Neural progenitor cell (in vitro differentiated cells): Measurements from ENCODE around the gene DNAJB2. TPM values are rescaled to one million over a fixed set of nuclear protein-coding genes. Genes with fewer than 3 reads are reported as not detected.

Experiments used
- DNase-seq: peaks from one replicate; pipeline ENCODE4 v3.0.0-alpha.2; 2016; ENCODE audit warnings: low spot score
- H2AFZ ChIP-seq: fragments of 200-600 bp; sonication (generic); replicated peaks from 2 replicates; pipeline ENCODE4 v1.6.1; 2016; ENCODE audit warnings: antibody characterized with exemption
- H3F3A ChIP-seq: fragments of 200-600 bp; sonication (generic); 2 replicates; pipeline ENCODE4 v1.6.1; 2016; ENCODE audit warnings: antibody characterized with exemption, low read depth
- H3K27ac ChIP-seq: fragments of 200-600 bp; sonication (generic); 2 replicates; pipeline ENCODE4 v1.5.1; 2016; ENCODE audit warnings: mild to moderate bottlenecking
- H3K27me3 ChIP-seq: fragments of 200-600 bp; sonication (generic); 2 replicates; pipeline ENCODE4 v1.6.1; 2016; ENCODE audit warnings: mild to moderate bottlenecking, moderate library complexity
- H3K36me3 ChIP-seq: fragments of 200-600 bp; sonication (generic); 2 replicates; pipeline ENCODE4 v1.5.1; 2016
- H3K4me1 ChIP-seq: fragments of 200-600 bp; sonication (generic); 2 replicates; pipeline ENCODE4 v1.6.1; 2016; ENCODE audit warnings: mixed run types
- H3K4me2 ChIP-seq: fragments of 200-600 bp; sonication (generic); 2 replicates; pipeline ENCODE4 v1.6.1; 2016
- H3K4me3 ChIP-seq: fragments of 200-600 bp; sonication (generic); 2 replicates; pipeline ENCODE4 v1.5.1; 2016
- H3K79me2 ChIP-seq: fragments of 200-600 bp; sonication (generic); 2 replicates; pipeline ENCODE4 v1.6.1; 2016; ENCODE audit warnings: low read depth
- H3K9ac ChIP-seq: fragments of 200-600 bp; sonication (generic); 2 replicates; pipeline ENCODE4 v1.6.1; 2016
- H3K9me3 ChIP-seq: fragments of 200-600 bp; sonication (generic); 2 replicates; pipeline ENCODE4 v1.5.1; 2016; ENCODE audit warnings: low read depth
- H4K20me1 ChIP-seq: fragments of 200-600 bp; sonication (generic); 2 replicates; pipeline ENCODE4 v1.6.1; 2016; ENCODE audit warnings: low read depth
- H3K27ac Mint-ChIP-seq: 3 replicates; pipeline ENCODE4 v1.8.0; 2021; ENCODE audit warnings: mixed read lengths
- H3K27me3 Mint-ChIP-seq: 2 replicates; pipeline ENCODE4 v1.8.0; 2022; ENCODE audit warnings: low read depth, mild to moderate bottlenecking, inconsistent platforms, moderate library complexity, mixed read lengths; ENCODE audit not compliant: insufficient read depth
- H3K36me3 Mint-ChIP-seq: 3 replicates; pipeline ENCODE4 v1.8.0; 2021; ENCODE audit warnings: mixed read lengths
- H3K4me1 Mint-ChIP-seq: 3 replicates; pipeline ENCODE4 v1.8.0; 2021; ENCODE audit warnings: mixed read lengths
- H3K4me3 Mint-ChIP-seq: 3 replicates; pipeline ENCODE4 v1.8.0; 2021; ENCODE audit warnings: mild to moderate bottlenecking, moderate library complexity, mixed read lengths
- H3K9me3 Mint-ChIP-seq: 3 replicates; pipeline ENCODE4 v1.8.0; 2020; ENCODE audit warnings: mixed read lengths
- CTCF ChIP-seq: fragments of 200-600 bp; sonication (generic); IDR thresholded peaks from 2 replicates; pipeline ENCODE4 v1.5.1; 2017; ENCODE audit warnings: antibody characterized with exemption, mild to moderate bottlenecking
- EZH2 ChIP-seq: fragments of 200-600 bp; sonication (generic); IDR thresholded peaks from 2 replicates; pipeline ENCODE4 v1.6.1; 2017; ENCODE audit warnings: antibody characterized with exemption, mild to moderate bottlenecking, moderate library complexity
- EZH2phosphoT487 ChIP-seq: fragments of 200-600 bp; sonication (generic); IDR thresholded peaks from 2 replicates; pipeline ENCODE4 v1.6.1; 2017; ENCODE audit warnings: antibody characterized with exemption
- total RNA-seq: library from RNA; depleted of rRNA; stranded (reverse); fragments of >200 nt; gene quantifications from 2 replicates; pipeline ENCODE4 v1.2.3, GENCODE V29; 2015; ENCODE audit warnings: low replicate concordance

DNAJB2 gene
- total RNA-seq, 1 donor from 2014 or later = 35.0 TPM

- Histone ChIP-seq H3K27me3 (peaks cover 12% of the 10 kb centered on the region), H2AFZ (no peak overlapping the region), H3K4me2 (no peak overlapping the region), H3F3A (no peaks in the 10 kb centered on the region), H3K9me3 (no peaks in the 10 kb centered on the region), H4K20me1 (no peaks in the 10 kb centered on the region), H3K4me3 (no peak overlapping the region), H3K9ac (no peak overlapping the region), H3K27ac (no peak overlapping the region), H3K4me1 (no peaks in the 10 kb centered on the region), H3K36me3 (no peaks in the 10 kb centered on the region), H3K79me2 (no peaks in the 10 kb centered on the region)
- Mint-ChIP-seq H3K9me3 (no peaks in the 10 kb centered on the region), H3K4me3 (no peak overlapping the region), H3K36me3 (no peaks in the 10 kb centered on the region), H3K27ac (no peak overlapping the region), H3K4me1 (peaks cover 6% of the 10 kb centered on the region), H3K27me3 (peaks cover 19% of the 10 kb centered on the region)
- no peak for DNase-seq
- TF ChIP-seq EZH2 (no peak), EZH2phosphoT487 (no peak), CTCF (no peak)
Observed at GRCh38 chr2:219272356-219272755, 6.8 kb upstream of the DNAJB2 start.

GRCh38 chr2:219272995-219273394 lies 6.2 kb upstream of the DNAJB2 start:
- Histone ChIP-seq H3F3A (peaks cover 3% of the 10 kb centered on the region), H3K4me3 (no peak overlapping the region), H3K79me2 (no peaks in the 10 kb centered on the region), H2AFZ (no peak overlapping the region), H3K9me3 (no peaks in the 10 kb centered on the region), H4K20me1 (no peaks in the 10 kb centered on the region), H3K36me3 (no peaks in the 10 kb centered on the region), H3K27ac (no peak overlapping the region), H3K9ac (no peak overlapping the region), H3K27me3 (peaks cover 14% of the 10 kb centered on the region), H3K4me1 (peaks cover 3% of the 10 kb centered on the region), H3K4me2 (no peak overlapping the region)
- Mint-ChIP-seq H3K36me3 (no peaks in the 10 kb centered on the region), H3K27me3 (peaks cover 19% of the 10 kb centered on the region), H3K4me3 (no peak overlapping the region), H3K27ac (no peak overlapping the region), H3K4me1 (peaks cover 11% of the 10 kb centered on the region), H3K9me3 (no peaks in the 10 kb centered on the region)
- TF ChIP-seq EZH2 (no peak), CTCF (no peak), EZH2phosphoT487 (no peak)
- DNase-seq = no peak

GRCh38 chr2:219273937-219274336 lies 5.2 kb upstream of the DNAJB2 start:
- no peak overlapping the region for H3K4me2 ChIP-seq
- Mint-ChIP-seq H3K36me3 (no peaks in the 10 kb centered on the region), H3K9me3 (no peaks in the 10 kb centered on the region), H3K27ac (no peak overlapping the region), H3K4me1 (peaks cover 20% of the 10 kb centered on the region), H3K27me3 (peaks cover 19% of the 10 kb centered on the region), H3K4me3 (no peak overlapping the region)
- H3K9me3 ChIP-seq = no peaks in the 10 kb centered on the region
- no peak overlapping the region for H3K27ac ChIP-seq
- peaks cover 12% of the 10 kb centered on the region for H3F3A ChIP-seq
- no peak overlapping the region for H3K4me3 ChIP-seq
- no peaks in the 10 kb centered on the region for H4K20me1 ChIP-seq
- peaks cover 12% of the 10 kb centered on the region for H3K4me1 ChIP-seq
- DNase-seq = no peak
- no peaks in the 10 kb centered on the region for H3K36me3 ChIP-seq
- peaks cover 14% of the 10 kb centered on the region for H3K27me3 ChIP-seq
- no peak overlapping the region for H2AFZ ChIP-seq
- TF ChIP-seq CTCF (no peak), EZH2phosphoT487 (no peak), EZH2 (no peak)
- H3K79me2 ChIP-seq = no peaks in the 10 kb centered on the region
- H3K9ac ChIP-seq = no peak overlapping the region
